Measurements from ENCODE around the gene LMO4.

Gene LMO4

GRCh38 chr1:87359586-87359985, 30.9 kb downstream of the LMO4 start:
- no peak for TF ChIP-seq CTCF (IDR thresholded peaks at IDR 0.05; ENCODE audit: borderline replicate concordance, insufficient read depth, low read depth, low read length)
- H3K4me3 ChIP-seq (ENCODE audit: low read depth, low read length): no peak overlapping the region

GRCh38 chr1:87362063-87362833, 33.6 kb downstream of the LMO4 start:
- TF ChIP-seq CTCF (IDR thresholded peaks at IDR 0.05; ENCODE audit: borderline replicate concordance, insufficient read depth, low read depth, low read length): no peak
- H3K4me3 ChIP-seq (ENCODE audit: low read depth, low read length): no peak overlapping the region

GRCh38 chr1:87362834-87363426, 34.2 kb downstream of the LMO4 start:
- TF ChIP-seq CTCF (IDR thresholded peaks at IDR 0.05; ENCODE audit: borderline replicate concordance, insufficient read depth, low read depth, low read length): no peak
- no peak overlapping the region for H3K4me3 ChIP-seq (ENCODE audit: low read depth, low read length)

- no peak for TF ChIP-seq CTCF (IDR thresholded peaks at IDR 0.05; ENCODE audit: borderline replicate concordance, insufficient read depth, low read depth, low read length)
- H3K4me3 ChIP-seq (ENCODE audit: low read depth, low read length): no peak overlapping the region
Measured at GRCh38 chr1:87367549-87367948, 38.9 kb downstream of the LMO4 start.

- H3K4me3 ChIP-seq (ENCODE audit: low read depth, low read length): no peak overlapping the region
- no peak for TF ChIP-seq CTCF (IDR thresholded peaks at IDR 0.05; ENCODE audit: borderline replicate concordance, insufficient read depth, low read depth, low read length)
Measured at GRCh38 chr1:87368907-87369306, 40.2 kb downstream of the LMO4 start.

- no peak overlapping the region for H3K4me3 ChIP-seq (ENCODE audit: low read depth, low read length)
- TF ChIP-seq CTCF (IDR thresholded peaks at IDR 0.05; ENCODE audit: borderline replicate concordance, insufficient read depth, low read depth, low read length): no peak
Measured at GRCh38 chr1:87369736-87370478, 41.2 kb downstream of the LMO4 start.

Data from GM12875 (cell line).